Motor neuron (in vitro differentiated cells): ENCODE results near the gene ZDHHC14. TPM values are rescaled to one million over a fixed set of nuclear protein-coding genes. Genes with fewer than 3 reads are reported as not detected.
"Not testable (repeated sequence)": the region's sequence is repeated elsewhere in the genome, so short reads cannot be mapped to it uniquely, and the experiment has no call there.

Experiments used
- ATAC-seq, 8 experiments: fragments of 200-7000 bp; cut with Tn5 transposase; replicated peaks in 6 of 8; 2 replicates each; pipeline ENCODE4 v1.8.0; 2021; ENCODE audit warnings: mild to moderate bottlenecking in 8 of 8, moderate library complexity in 8 of 8
- H3K27ac ChIP-seq, 2 donors: fragments of 250-450 bp; sonication (Bioruptor Pico); 2 replicates each; pipeline ENCODE4 v1.9.0; 2021; ENCODE audit warnings: antibody characterized with exemption in 2 of 2, mild to moderate bottlenecking in 2 of 2, moderate library complexity in 1 of 2
- H3K4me1 ChIP-seq, 2 donors: fragments of 250-450 bp; sonication (Bioruptor Pico); replicated peaks in 1 of 2; 2 replicates each; pipeline ENCODE4 v1.6.1; 2021; ENCODE audit warnings: antibody characterized with exemption in 2 of 2, mild to moderate bottlenecking in 2 of 2, moderate library complexity in 1 of 2
- H3K4me3 ChIP-seq, 5 donors: fragments of 250-450 bp; sonication (Bioruptor Pico); 2 replicates each; pipeline ENCODE4 v1.9.0; 2021; ENCODE audit warnings: antibody characterized with exemption in 5 of 5, mild to moderate bottlenecking in 5 of 5, moderate library complexity in 4 of 5
- WGBS, 10 experiments: fragments of 450-650 bp; shearing (Covaris generic); methylation state at CpG; one replicate each; pipeline ENCODE4 v1.0.0; 2022; 5-methylcytosine and 5-hydroxymethylcytosine counted together
- in situ Hi-C, 9 experiments: fragments of 400-800 bp; cut with MboI; loops; one replicate each; pipeline ENCODE4 v1.15.0; 2021; ENCODE audit warnings: low sequenced_read_pairs in 9 of 9, low pct_unique_long_range_greater_than_20kb in 2 of 9; ENCODE audit not compliant: unreplicated experiment in 9 of 9
- total RNA-seq, 8 experiments: library from RNA; unstranded; fragments of 300-600 nt; gene quantifications; 2 replicates each; pipeline versions ENCODE4 v1.2.3 to v1.2.4, GENCODE V29; 2022

ZDHHC14 gene
- total RNA-seq, 8 experiments from 2014 or later = 2.9 to 22.7 (median 3.7) TPM

- WGBS, 10 experiments = 39 to 90% (median 75%) methylated on average over 2 to 7 of the region's 9 CpGs
- in situ Hi-C loops = no loop called here
- peaks cover 8 to 22% of the 10 kb centered on the region in 2 donors for H3K4me1 ChIP-seq
- H3K27ac ChIP-seq = no peak overlapping the region
- ATAC-seq = no peak
- H3K4me3 ChIP-seq = peak overlapping the region in 1 of 5 donors; percentile 97
Measured at GRCh38 chr6:157383471-157383870, 2.5 kb downstream of the ZDHHC14 start.

- H3K27ac ChIP-seq, in situ Hi-C loops, H3K4me3 ChIP-seq, ATAC-seq: not testable (repeated sequence)
- 86 to 100% (median 100%) methylated on average over 1 to 4 of the region's 4 CpGs; no CpG with 5 or more reads in 1 of the 10 experiments for WGBS, 10 experiments
- H3K4me1 ChIP-seq = peaks cover 5 to 17% of the 10 kb centered on the region in 2 donors
Measured at GRCh38 chr6:157384962-157385361, 4.0 kb downstream of the ZDHHC14 start.

GRCh38 chr6:157385482-157385881, 4.5 kb downstream of the ZDHHC14 start:
- in situ Hi-C loops = no loop called here
- ATAC-seq = no peak
- H3K4me1 ChIP-seq = peaks cover 5 to 17% of the 10 kb centered on the region in 2 donors
- 20 to 100% (median 70%) methylated on average over 1 to 2 of the region's 2 CpGs; no CpG with 5 or more reads in 5 of the 10 experiments for WGBS, 10 experiments
- no peak overlapping the region for H3K27ac ChIP-seq
- H3K4me3 ChIP-seq = no peak overlapping the region

GRCh38 chr6:157386023-157386422, 5.0 kb downstream of the ZDHHC14 start:
- ATAC-seq = no peak
- H3K4me1 ChIP-seq = peaks cover 5 to 17% of the 10 kb centered on the region in 2 donors
- in situ Hi-C loops = no loop called here
- 77 to 100% (median 97%) methylated on average over 2 to 6 of the region's 6 CpGs; no CpG with 5 or more reads in 2 of the 10 experiments for WGBS, 10 experiments
- H3K4me3 ChIP-seq = no peak overlapping the region
- no peak overlapping the region for H3K27ac ChIP-seq

- Histone ChIP-seq H3K4me1 (peaks cover 5 to 17% of the 10 kb centered on the region in 2 donors), H3K4me3 (no peak overlapping the region), H3K27ac (no peak overlapping the region)
- 67 to 100% (median 93%) methylated on average over 1 to 3 of the region's 3 CpGs; no CpG with 5 or more reads in 2 of the 10 experiments for WGBS, 10 experiments
- ATAC-seq = peak in 1 of 8 experiments; percentile 18
- in situ Hi-C loops = no loop called here
Measured at GRCh38 chr6:157386454-157386853, 5.5 kb downstream of the ZDHHC14 start.

- Histone ChIP-seq H3K4me1 (peaks cover 0 to under 1% of the 10 kb centered on the region in 2 donors), H3K4me3 (no peak overlapping the region), H3K27ac (no peak overlapping the region)
- 48 to 100% (median 95%) methylated on average over 1 to 2 of the region's 2 CpGs for WGBS, 10 experiments
- in situ Hi-C loops = no loop called here
- ATAC-seq = peak in 1 of 8 experiments; percentile 45
Measured at GRCh38 chr6:157388924-157389323, 7.9 kb downstream of the ZDHHC14 start.

GRCh38 chr6:157390273-157391060, 9.5 kb downstream of the ZDHHC14 start:
- Histone ChIP-seq H3K4me3 (no peak overlapping the region), H3K27ac (no peak overlapping the region), H3K4me1 (no peaks in the 10 kb centered on the region)
- ATAC-seq = no peak
- in situ Hi-C loops = no loop called here
- WGBS, 10 experiments = 85 to 100% (median 97%) methylated on average over 2 to 4 of the region's 4 CpGs

- in situ Hi-C loops = no loop called here
- H3K4me1 ChIP-seq = no peaks in the 10 kb centered on the region
- WGBS, 10 experiments = 91 to 100% (median 96%) methylated on average over 2 to 14 of the region's 14 CpGs; no CpG with 5 or more reads in 1 of the 10 experiments
- no peak overlapping the region for H3K4me3 ChIP-seq
- peak in 1 of 8 experiments; percentile 31 for ATAC-seq
- H3K27ac ChIP-seq = no peak overlapping the region
Measured at GRCh38 chr6:157392927-157393668, 12.1 kb downstream of the ZDHHC14 start.

- WGBS, 10 experiments = 20 to 100% (median 83%) methylated on average over 1 to 6 of the region's 6 CpGs; no CpG with 5 or more reads in 2 of the 10 experiments
- no peak overlapping the region for H3K4me3 ChIP-seq
- ATAC-seq = no peak
- H3K27ac ChIP-seq = no peak overlapping the region
- in situ Hi-C loops = no loop called here
- no peaks in the 10 kb centered on the region for H3K4me1 ChIP-seq
Measured at GRCh38 chr6:157393669-157394327, 12.8 kb downstream of the ZDHHC14 start.

- ATAC-seq, H3K4me3 ChIP-seq, in situ Hi-C loops, H3K4me1 ChIP-seq, H3K27ac ChIP-seq: not testable (repeated sequence)
- 68 to 100% (median 98%) methylated on average over 1 to 9 of the region's 11 CpGs; no CpG with 5 or more reads in 2 of the 10 experiments for WGBS, 10 experiments
Measured at GRCh38 chr6:157395199-157395598, 14.2 kb downstream of the ZDHHC14 start.

GRCh38 chr6:157396026-157396425, 15.0 kb downstream of the ZDHHC14 start:
- in situ Hi-C loops = no loop called here
- no peak for ATAC-seq
- peaks cover 0 to 6% of the 10 kb centered on the region in 2 donors for H3K4me1 ChIP-seq
- no peak overlapping the region for H3K27ac ChIP-seq
- WGBS, 10 experiments = 89 to 100% (median 100%) methylated on average over 3 of the region's 3 CpGs; no CpG with 5 or more reads in 7 of the 10 experiments
- no peak overlapping the region for H3K4me3 ChIP-seq

GRCh38 chr6:157397660-157398059, 16.7 kb downstream of the ZDHHC14 start:
- Histone ChIP-seq H3K27ac (no peak overlapping the region), H3K4me1 (peaks cover 0 to 7% of the 10 kb centered on the region in 2 donors), H3K4me3 (no peak overlapping the region)
- no peak for ATAC-seq
- WGBS, 10 experiments = 67 to 100% (median 92%) methylated on average over 2 to 5 of the region's 9 CpGs; no CpG with 5 or more reads in 6 of the 10 experiments
- in situ Hi-C loops = no loop called here

- in situ Hi-C loops = no loop called here
- ATAC-seq = no peak
- WGBS, 10 experiments = 0 to 100% methylated on average over 1 of the region's 2 CpGs; no CpG with 5 or more reads in 8 of the 10 experiments
- Histone ChIP-seq H3K27ac (no peak overlapping the region), H3K4me1 (peaks cover 0 to 7% of the 10 kb centered on the region in 2 donors), H3K4me3 (no peak overlapping the region)
Measured at GRCh38 chr6:157398151-157398550, 17.2 kb downstream of the ZDHHC14 start.
